Fibroblast of peridontal ligament (primary cell): Measurements from ENCODE around the gene ARF1.

Experiments used
- DNase-seq: peaks from one replicate; pipeline ENCODE4 v3.0.0-alpha.2; 2010; ENCODE audit errors: extremely low read depth

ARF1 gene

DNA sequence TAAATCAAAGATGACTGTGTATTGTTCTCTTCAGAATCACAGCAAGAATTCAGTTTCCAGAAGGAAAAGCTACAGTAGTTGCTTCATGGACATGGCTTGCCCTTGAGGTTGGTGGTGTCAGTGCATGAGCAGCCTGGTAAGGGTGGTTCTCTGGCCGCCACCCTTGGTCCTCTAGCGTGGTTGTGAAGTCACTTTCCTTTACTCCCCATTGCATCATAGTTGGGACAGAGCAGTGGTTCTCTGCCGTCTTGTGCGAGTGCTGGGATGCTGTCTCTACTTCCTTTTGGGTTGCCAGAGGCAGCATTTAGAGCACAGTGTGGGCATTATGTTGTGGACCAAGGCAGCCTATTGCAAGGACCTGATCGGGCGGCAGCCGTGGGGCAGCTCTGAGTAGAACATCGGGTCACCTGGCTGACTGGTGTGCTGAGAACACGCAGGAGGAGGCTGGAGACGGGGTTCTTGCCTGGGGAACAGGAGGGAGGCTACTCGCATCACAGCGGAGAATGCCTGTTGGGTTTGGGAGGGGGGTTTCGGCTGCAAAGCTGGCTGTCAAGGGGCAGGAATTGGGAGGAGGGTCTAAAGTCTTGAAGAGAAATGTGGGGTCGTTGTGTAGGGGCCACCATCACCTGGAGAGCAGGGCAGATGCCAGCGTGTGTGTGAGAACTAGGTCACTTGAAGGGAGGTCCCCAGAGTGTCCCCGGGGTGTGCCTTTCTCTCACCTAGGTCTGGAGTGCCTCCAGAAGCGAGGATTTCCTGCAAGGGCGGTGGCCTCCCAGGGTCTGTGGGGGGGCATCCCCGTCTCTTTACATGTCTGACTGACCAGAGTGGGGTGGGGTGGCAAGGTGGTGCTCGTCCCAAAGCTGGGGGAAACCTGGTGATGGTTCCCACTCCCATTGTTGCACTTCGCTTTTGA is 6.3 kb downstream of the ARF1 start:
- no peak for DNase-seq

DNA sequence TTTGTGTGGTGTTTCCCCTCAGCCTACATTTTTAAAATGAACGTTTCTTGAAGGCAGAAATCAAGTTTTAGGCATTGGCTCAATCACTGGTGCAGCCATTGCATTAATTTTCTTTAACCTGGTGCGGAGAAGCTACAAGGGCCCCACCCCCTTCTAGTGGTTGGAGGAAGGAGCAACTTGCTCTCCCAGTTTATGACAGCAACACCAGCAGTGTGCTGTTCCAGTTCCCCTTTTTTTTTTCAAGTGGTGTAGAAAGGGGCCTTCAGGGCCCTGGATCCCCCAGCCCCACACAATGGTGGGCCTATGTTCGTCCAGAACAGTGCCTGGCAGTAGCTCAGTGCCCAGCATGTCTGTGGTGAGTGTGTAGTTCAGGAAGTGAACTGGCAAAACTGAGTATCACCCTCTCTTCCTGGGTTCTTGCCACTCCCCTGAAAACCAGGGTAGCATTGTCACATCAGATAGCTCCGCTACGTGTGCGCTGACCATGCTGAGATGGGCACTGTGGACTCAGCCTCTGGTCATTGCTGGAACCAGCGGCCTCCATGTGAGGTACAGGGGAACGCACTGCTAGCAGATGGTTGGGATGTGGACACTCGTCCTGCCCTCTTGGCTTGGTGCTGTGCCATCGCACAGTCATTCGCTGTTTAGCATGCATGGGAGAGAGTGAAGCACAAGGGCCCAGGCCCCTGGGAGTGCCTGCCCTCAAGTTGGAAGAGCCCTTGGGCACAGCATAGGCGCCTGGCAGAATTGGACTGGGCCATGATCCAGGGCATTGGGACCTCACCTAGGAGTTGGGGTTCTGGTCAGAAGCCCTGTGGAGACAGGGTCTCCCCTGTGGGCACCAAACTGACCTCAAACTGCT is 7.2 kb downstream of the ARF1 start:
- DNase-seq = no peak

- no peak for DNase-seq
These were observed 8.1 kb downstream of the ARF1 start for GRCh38 chr1:228090613-228091081.

GRCh38 chr1:228091084-228091483 is 8.6 kb downstream of the ARF1 start:
- DNase-seq = no peak

GRCh38 chr1:228092342-228093049 is 10.0 kb downstream of the ARF1 start:
- no peak for DNase-seq

DNA sequence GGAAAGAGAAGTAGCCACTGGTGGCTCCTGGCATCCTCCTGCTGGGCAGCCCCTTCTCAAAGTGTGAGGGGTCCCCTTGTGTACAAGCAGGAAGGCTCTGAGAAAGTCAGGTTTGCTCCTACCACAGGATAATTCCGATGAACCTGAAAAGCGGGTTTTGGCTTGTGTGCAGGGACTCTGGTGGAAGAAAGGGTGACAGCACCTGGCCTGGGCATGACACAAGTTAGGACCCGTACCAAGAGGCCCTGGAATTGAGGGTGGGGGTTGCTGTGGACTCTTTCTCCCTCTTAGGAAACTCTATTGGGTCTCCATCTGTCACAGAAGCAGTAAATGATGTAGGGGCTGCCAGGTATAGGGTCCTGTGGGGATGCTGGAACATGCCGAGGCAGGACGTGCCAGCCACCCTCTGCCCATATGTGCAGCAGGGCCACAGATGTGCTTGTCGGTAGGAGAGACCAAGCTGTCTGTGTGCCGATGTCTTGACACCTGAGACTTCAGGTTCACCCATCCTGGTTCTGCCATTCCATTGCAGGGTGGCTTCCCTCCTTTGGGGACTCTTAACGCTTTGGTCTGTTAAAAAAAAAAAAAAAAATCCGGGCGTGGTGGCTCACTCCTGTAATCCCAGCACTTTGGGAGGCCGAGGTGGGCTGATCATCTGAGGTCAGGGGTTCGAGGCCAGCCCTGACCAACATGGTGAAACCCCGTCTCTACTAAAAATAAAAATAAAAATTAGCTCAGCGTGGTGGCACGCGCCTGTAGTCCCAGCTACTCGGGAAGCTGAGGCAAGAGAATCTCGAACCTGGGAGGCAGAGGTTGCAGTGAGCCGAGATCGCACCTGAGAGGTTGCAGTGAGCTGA is 10.8 kb downstream of the ARF1 start:
- no peak for DNase-seq

GRCh38 chr1:228094432-228095016 is 12.0 kb downstream of the ARF1 start:
- DNase-seq = no peak

DNA sequence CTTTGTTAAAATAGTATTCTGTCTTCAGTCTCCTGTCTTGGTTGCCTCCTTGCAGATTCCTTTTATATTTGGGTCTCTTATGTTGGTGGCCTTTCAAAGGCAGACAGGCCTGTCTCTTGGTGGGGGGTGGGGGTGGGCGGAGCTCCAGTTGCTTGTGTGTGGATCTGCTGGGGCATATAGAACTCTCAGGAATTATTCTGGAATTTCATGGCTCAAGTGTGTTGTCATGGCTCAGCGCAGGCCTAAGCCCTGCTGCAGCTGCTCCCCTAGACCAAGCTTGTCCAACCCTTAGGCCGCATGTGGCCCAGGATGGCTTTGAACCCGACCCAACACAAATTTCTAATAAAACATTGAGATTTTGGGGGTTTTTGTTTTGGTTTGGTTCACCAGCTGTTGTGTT is 12.7 kb downstream of the ARF1 start:
- DNase-seq = no peak

DNA sequence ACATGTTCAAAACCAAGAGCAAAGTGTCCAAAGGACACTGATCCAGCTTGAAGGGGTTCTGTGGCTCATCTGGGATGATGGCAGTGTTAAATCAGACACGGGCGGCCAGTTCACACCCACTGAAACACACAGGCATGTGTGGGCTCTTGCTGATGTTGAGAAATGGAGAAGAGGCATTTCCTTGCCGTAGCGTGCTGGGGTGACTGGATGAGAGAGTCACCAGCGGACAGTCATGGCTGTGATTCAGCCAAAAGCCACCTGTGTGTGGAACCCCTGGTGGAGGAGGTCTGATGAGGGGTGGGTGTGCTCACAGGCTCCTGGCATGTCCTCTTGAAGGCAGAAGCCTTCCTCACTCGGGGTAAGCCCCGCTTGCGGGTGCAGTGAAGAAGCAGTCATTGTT is 13.4 kb downstream of the ARF1 start:
- DNase-seq = no peak

DNA sequence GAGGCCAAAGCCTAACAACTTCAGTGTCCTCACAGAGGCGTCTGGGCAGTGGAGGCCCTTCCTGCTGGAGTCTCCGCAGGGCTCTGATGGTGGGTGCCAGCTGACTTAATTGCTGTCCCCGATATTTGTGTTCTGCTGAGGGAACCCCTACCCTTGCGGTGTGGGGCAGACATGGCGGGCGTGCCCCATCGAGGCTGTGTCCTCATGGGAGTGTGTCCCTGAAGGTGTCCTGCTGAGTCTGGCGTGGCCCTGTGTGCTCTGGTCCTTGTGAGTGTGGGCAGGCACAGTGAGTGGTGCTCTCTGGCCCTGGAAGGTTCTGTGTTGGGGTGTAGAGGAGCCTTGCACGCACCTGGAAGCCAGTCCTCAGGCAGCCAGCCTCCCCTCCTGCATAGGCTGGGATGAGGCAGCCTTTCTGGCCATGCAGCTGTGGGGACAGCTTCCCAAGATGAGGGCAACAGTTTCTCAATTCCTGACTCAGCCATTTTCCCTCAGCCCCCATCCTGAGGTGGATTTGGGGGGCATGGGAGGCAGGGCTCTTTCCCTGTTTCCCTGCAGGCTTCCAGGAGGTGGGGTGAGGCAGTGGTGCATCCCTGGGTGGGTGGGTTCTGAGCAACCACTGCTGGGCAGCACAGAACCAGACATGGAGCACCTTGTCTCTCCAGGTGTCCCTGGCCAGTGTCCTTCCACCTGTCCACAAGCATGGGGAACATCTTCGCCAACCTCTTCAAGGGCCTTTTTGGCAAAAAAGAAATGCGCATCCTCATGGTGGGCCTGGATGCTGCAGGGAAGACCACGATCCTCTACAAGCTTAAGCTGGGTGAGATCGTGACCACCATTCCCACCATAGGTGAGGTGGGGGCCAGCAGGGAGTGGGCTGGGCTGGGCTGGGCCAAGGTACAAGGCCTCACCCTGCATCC is 14.2 kb downstream of the ARF1 start:
- DNase-seq = no peak

GRCh38 chr1:228097333-228098081 is 15.0 kb downstream of the ARF1 start:
- DNase-seq = no peak

DNA sequence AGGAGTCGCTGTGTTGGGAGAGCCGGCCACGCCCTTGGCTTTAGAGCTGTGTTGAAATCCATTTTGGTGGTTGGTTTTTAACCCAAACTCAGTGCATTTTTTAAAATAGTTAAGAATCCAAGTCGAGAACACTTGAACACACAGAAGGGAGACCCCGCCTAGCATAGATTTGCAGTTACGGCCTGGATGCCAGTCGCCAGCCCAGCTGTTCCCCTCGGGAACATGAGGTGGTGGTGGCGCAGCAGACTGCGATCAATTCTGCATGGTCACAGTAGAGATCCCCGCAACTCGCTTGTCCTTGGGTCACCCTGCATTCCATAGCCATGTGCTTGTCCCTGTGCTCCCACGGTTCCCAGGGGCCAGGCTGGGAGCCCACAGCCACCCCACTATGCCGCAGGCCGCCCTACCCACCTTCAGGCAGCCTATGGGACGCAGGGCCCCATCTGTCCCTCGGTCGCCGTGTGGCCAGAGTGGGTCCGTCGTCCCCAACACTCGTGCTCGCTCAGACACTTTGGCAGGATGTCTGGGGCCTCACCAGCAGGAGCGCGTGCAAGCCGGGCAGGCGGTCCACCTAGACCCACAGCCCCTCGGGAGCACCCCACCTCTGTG is 15.9 kb downstream of the ARF1 start:
- no peak for DNase-seq

- DNase-seq = no peak
These were observed 16.8 kb downstream of the ARF1 start for GRCh38 chr1:228099331-228099732.

GRCh38 chr1:228100822-228101613 is 18.5 kb downstream of the ARF1 start:
- DNase-seq = no peak

DNA sequence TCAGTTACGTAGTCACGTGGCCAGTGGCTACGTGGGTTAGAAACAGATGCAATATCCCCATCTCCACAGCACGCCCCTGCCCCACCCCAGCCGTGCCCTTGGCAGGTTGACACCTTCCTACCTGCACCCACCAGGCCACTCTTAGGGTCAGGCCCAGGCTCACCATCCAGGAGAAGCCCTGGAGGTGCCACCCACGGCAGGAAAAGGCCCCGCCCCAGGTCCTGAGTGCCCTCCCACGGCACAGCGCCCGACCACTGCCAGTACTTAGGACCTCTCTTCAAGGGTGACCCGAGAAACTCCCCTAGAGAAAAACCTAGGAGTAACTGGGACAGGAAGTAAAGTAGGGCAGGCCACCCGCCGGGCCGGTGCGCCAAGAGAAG is 19.1 kb downstream of the ARF1 start:
- DNase-seq = no peak

GRCh38 chr1:228101994-228102790 is 19.7 kb downstream of the ARF1 start:
- no peak for DNase-seq
